GM19463 (cell line): Measurements from ENCODE around the gene RBMS1.

ENCODE experiments used
- ATAC-seq: cut with Tn5 transposase; IDR thresholded peaks from one replicate; pipeline ENCODE4 v1.9.1; 2021; ENCODE audit warnings: mild to moderate bottlenecking, moderate library complexity; ENCODE audit not compliant: unreplicated experiment

The RBMS1 gene

DNA sequence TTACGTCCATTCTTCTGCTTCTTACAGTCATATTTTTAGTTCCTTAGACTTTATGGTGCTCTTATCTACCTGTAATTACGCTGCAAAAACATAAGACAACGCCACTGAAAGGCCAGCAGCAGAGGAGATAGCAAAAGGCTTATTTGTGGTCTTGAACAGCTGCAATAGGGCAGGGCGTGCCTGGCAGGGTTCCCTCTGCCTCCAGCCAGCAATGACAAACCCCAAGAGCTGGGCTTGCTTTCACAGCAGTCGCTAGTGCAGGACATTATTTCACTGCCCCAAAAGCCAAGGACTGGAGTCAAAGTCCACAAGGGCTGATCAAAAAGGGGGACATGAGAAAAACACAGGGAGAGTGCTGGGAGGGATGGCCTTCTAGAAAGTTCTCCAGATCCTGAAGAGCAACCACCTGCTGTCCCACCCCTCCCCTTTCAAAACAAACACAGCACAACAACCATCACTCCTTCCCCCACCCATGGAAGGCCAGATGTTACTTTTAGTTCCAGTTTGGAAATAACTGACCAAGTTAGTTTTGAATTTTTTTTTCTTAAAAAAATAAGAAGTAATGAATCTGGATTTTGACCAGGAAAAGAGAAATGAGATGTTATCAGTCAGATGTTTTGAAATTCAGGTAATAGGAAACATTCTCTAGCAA, 127.8 kb downstream of the RBMS1 start:
- ATAC-seq: no peak

DNA sequence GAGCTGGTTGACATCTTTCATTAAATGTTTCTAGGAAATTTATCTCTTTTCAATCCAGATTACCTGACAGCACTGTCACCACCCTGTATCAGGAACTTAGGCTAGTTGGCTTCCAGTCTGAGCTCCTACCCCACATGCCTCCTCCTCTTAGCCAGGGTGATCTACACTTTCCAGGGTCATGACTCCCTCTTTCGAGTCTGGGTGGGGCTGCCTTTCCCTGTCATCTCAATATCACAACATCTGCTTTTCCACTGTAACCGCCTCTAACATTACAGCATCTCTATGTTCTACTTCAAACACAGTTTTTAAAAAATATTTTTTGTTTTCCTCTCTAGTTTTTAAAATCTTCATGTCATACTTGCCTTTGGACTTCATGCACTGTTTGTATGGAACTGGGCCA, 129.2 kb downstream of the RBMS1 start:
- no peak for ATAC-seq

DNA sequence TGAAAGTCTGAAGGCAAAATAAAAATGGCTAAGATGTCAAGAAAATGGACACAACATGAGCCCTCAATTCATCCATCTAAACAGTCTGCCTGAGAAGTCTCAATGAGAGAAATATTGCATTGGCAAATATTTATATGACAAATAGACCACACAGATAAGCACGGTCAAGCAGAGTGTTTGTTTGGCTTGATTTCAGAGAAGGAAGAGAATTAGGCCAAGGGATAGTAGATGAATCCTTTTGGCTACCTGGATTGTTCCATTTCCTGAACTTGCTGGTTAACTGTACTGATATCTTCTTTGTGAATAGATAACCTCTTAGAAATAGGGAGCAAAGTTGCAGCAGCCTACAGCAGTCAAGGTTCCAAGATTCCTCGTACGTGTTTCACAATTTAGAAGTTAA, 129.6 kb downstream of the RBMS1 start:
- no peak for ATAC-seq

DNA sequence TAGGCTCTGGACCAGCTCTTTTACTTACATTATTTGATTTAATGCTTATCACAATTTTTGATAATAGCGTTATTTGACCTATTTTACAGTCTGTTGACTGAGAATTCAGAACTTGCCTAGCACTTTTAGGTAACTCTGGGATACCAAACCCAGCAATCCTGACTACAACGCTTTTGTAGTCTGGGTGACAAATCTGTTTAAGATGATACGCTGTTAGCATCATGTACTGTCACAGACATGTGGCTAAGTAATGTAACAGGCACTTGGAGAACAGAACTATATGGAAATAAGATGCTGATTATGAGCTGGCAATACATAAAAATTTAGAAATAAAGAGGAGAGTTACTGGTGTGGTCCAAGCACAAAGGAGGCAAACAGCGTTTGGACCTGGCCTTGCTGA, 130.6 kb downstream of the RBMS1 start:
- ATAC-seq: no peak

DNA sequence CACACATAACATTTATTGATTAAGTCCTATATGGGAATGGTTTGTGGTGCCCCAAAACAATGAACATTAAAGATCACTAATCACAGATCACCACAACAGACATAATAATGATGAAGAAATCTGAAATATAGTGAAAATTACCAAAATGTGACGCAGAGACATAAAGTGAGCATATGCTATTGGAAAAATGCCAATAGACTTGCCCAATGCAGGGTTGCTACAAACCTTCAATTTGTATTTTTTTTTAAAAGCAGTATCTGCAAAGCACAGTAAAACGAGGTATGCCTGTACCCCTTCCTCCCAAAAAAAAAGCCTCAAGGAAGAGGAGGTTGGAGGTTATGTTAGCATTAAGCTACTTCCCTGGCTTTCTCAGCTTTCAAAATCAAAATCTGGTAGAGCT, 131.1 kb downstream of the RBMS1 start:
- ATAC-seq: no peak

DNA sequence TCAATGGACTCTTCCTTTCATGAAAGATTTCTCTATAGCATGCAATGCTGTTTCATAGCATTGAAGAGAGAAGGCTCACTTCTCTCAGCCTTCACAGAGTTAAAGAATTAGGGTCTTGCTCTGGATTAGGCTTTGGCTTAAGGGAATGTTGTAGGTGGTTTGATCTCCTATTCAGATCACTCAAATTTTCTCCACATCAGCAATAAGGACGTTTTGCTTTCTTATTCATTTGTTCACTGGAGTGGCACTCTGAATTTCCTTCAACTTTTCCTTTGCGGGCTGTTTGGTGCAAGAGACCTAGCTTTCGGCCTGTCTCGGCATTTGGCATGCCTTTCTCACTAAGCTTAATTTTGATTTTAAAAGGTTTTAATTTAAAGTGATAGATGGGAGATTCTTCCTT, 131.6 kb downstream of the RBMS1 start:
- ATAC-seq: no peak

DNA sequence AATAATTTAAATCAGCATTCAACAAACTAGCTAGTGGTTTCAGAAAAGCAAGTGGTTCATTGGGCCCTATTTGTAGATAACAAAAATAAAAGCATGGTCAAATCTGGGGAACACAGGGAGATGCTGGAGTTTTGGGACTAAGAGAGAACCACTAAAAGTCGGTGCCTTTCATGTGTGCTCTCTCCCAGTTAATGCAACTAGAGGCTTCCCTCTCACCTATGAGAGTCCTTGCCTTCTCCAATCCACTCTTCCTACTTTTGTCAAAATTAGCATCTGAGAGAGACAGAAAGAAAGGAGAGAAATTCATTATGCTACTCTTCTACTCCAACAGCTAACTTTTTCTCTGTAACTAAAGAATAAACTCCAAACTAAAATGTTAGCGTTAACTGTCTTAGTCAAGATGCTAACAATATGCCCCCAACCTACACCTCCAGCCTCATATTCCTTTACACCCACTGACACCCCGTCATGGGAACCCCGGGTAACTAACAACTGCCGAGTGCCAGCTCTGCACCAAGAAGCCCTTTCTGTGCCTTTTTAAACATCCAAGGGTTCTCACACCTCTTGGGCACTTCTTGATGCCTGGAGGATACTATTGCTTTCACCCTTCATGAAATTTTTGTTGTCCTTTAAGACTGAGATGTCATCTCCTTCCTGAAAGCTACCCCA, 133.4 kb downstream of the RBMS1 start:
- ATAC-seq: no peak

DNA sequence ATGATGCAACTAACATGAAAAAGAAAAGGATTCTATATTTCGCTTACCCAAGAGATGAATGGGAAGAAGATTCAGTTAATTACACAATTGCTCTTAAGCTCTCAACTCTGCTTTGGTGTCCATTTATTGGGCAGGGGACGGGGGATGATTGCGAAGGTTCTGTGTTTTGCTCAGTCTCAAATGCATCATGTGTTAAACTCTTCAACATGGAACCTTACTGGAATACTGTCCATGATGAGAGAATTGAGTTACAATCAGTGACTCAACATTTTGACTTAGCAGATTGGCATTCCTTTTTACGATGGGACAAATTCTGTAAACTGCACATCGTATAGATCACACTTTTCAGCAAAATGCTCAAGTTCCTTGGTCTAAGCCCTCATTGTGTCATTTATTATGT, 135.6 kb downstream of the RBMS1 start:
- no peak for ATAC-seq

DNA sequence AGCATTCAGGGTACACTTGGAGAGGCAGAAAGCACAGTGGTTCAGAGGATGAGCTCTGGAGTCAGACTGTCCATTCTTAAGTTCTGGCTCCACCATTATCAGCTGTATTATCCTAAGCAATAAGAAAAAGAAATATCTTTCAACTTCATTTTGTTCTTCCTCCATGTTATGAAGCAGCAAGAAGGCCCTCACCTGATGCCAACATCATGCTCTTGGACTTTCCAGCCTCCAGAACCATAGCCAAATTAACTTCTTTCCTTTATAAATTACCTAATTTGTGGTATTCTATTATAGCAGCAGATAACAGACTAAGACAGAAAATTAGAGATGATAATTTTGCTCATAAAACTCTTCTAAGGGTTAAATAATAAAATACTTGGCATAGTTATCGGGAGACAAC, 137.1 kb downstream of the RBMS1 start:
- no peak for ATAC-seq

DNA sequence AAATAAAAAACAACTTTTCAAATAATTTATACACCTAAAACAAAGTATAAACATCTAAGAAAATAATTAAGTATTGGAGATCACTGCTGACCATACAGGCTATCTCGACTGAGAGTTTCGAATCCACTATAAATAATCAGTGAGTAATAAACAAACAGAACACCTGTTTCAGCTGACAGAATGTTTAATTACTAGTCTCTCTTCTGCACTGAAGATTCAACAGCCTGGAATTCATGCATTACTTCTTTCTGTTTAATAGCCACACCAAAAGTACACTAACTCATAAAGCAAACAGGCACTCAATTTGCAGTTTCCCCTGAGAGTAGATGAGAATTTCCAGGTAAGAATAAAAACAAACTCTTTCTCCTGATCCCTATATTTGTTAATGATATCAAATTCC, 138.5 kb downstream of the RBMS1 start:
- no peak for ATAC-seq

DNA sequence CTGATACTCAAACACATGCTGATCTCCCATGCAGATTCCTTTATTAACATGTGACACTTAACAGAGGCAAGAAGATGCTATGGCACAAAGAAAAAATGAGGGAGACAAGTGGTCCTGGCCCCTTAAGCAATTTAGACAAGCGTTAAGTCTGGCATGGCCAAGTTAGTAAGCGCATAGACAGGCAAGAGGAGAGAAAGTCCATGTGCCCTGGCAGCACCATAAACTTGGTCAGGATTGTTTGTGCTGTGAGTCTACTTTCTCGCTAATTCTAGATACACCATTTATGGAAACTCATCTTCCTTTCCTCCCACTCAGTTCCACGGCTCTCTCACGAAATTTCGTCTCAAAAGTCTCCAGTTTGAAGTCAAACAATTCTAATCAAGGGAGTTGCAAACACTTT, 138.9 kb downstream of the RBMS1 start:
- ATAC-seq: no peak

DNA sequence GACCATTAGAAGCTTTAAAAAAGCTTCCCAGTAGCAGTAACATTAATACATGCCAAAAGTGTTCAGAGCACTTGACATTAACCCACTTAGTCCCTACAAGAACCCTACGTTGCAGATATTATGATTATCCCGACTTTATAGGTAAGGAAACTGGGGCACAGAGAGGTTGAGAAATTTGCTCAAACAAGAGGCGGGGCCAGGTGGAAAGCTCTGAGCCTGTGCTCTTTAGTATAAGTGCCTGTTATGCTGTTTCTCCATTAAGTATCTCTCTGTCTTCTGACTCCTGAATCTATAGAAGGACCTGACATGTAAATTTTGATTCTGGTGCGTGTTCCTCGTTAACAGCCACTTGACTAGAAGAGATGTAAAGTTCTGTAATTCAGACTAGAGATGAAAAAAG, 139.8 kb downstream of the RBMS1 start:
- ATAC-seq: no peak

DNA sequence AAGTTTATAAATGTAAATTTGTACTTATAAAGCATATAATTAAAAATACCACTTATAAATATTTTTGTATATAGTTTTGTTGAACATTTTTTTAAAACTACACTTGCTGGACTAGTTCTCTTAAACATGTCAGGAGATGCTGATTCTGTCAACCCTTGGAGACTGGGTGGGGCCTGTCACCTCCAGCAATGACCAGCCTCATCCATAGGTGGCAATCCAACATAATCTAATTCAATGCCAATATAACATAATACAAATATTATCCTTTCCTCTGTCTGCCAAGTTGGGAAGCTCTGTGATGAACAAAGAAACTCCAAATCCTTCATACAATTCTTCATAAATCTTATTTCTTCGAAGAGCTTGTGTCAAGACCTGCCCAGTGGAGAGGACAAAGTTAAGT, 140.4 kb downstream of the RBMS1 start:
- ATAC-seq: no peak

DNA sequence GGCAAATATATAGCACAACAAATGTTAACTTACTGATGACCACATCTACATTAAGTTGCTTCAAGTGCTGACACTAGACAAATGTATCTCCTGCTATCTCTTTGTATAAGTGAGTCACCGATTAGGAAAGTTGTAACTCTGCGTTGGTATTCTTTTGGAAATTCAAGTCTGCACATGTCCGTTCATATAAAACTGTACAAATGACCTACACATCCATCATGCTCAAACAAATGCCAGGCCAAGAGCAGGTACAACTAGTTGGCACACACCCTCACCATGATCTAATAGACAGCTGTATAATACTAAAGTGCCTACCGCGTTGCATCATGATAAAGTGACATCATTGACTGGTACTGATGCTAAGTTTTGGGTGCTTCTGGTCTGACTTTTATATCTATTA, 141.1 kb downstream of the RBMS1 start:
- no peak for ATAC-seq

DNA sequence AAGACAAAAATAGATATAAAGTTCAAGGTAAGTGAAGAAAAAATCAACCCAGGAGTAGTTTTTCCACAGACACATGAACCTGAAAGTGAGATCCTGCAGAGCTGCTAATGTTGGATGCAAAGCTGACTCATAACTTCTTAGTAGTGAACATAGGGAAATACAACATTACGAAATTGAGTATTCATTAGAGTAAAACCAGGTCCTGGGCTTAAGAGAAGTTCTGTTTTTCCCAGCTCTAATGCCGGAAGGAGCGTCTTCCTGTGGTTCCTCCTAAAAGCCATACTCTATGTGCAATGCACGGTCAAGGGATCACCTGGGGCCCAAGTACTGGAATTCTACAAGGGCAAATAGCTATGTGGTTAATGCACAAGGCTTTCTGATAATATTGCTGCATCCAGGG, 141.7 kb downstream of the RBMS1 start:
- ATAC-seq: no peak

DNA sequence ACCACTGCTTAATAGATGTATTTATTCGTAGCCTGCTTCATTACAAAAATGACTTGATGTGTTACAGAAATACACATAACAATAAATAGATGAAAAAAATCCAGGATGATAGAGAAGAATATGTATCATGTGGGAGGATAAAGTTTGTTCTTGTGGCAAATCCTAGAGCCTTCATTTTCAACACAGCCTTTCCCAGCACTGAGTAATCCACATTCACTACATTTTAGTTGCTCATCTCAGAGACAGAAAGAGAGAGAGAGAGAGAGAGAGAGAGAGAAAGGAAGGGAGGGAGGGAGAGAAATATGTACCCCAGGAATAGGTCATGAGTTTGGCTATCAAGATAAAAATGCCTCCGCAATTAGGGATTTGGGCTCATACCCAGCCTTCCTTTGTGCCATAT, 144.3 kb downstream of the RBMS1 start:
- no peak for ATAC-seq

DNA sequence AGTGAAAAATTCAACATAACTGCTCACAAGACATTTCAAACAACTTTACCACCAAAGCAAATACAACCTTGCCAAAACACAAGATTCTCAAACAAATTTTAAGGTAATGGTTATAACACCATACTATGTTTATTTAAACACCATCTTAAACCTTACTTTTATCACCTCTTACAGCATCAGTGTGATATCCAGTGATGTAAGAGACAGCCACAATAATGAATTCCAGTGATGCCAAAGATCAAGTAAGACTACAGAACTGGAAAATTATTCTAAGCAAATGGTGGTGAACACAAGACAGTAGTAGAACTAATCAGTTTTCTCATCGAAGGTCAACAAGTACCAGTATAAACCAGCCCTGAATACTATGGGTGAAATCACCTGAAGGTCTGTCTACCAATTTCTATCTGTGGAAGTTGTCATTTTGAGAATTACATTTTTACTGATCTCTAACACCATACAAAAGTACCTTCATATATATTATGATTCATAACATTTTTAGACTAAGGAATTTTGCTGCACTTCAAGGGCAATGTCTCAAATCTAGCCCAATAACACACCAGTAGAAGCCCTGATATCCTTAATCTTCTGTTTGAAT, 146.2 kb downstream of the RBMS1 start:
- no peak for ATAC-seq

DNA sequence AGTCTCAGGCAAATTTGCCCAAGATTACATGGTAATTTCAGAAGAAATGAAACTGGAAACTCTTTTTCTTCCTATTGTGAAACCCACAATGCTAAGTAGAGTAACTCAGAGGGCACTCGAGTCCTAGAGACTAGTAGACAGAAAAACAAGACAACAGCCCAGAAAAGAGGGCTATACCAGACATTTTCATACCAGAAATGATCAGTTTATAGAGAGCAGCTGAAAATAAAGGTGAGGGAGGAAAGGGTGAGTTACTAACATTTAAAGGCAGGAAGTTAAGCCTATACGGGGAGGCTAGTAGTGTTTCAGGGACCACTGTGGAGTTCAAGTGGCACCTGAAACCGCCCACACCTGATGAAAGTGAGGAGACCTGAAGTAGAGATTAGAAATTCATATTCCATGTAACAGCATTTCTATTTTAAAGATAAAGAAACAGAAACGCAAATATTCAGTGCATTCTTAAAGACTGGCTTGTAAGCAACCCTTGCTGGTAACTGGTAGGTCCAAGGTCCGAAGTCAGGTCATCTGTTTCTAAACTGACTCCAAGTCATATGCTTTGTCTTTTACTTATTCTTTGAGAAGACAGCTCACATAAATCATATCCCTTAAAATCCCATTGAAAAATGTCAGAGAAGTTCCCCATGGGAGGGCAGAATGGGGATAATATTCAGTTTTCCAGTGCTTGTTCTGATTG, 148.4 kb downstream of the RBMS1 start:
- ATAC-seq: no peak

DNA sequence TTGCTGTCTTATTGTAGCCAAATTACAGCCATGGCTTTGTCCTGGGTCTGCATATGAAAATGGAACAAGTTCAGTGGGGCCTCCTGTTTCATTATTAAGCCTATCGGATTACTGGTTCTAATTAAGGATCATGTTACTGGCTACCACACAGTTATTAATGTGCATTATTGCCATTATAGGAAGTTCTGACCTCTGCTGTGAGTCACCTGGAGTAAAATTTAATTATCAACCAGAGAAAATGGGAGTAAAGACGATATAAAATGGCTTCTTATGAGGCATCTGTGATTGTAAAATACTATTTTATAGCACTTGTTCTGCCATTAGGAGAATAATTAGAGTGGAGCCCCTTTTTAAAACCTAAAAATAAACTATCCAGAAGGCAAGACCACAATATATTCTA, 150.2 kb downstream of the RBMS1 start:
- ATAC-seq: no peak

DNA sequence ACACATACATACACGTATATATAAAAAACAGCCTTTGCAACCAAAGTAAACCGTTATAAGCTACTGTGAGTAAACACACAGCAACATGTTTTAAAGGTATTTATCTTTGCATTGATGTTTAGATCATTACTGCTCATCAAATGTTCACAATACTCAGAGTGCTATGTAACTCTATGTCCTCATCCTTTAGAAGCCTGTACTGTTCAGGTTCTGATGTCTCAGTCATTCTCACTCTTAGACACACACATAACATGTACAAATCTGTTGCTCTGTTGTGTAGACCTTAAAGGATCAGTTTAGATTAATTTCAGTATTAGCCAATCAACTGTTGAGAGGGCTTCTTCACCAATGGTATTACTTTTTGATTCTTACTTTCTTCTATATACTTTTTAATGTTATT, 153.9 kb downstream of the RBMS1 start:
- no peak for ATAC-seq

DNA sequence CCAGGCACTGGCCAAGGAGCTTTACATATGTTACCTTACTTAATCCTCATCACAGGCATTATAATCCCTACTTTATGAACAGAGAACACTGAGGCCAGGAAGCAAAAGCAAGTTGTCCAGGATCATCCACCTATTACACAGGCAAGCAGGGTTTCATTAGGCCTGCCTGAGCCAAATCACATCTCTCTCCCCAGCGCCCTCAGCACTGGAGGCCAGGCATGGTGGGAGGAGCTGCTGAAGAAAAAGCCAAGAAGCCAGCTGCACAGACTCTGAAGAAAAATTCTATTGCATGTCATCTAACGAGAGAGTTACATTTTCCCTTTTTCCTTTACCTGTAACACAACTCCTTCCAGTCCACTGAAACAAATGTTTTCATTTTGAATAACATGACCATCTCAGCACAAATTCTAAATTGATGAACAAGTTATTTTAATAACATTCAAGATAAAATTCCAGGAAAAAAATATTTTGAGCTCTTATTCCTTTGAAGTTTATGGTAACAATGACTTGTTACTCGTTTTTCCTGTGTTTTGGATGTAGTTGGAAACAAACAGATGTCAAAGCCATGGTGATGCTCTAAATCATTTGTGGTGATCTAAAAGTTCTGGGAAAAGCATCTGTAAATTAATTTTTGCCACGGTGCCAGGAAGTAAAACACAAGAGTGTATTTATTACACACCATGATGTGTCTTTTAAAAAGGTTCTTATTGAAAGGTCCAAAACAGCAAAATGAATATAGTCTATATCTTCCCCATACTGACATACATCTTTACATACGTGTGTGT, 154.5 kb downstream of the RBMS1 start:
- ATAC-seq: no peak
